NCI-H187 (cell line): ENCODE results near the gene CSF1.
"Not testable (repeated sequence)": the region's sequence is repeated elsewhere in the genome, so short reads cannot be mapped to it uniquely, and the experiment has no call there.

Experiments used
- DNase-seq, 2 experiments: peaks; one replicate each; lab custom pipeline; 2025; lab: John Stamatoyannopoulos, UW

CSF1 gene

DNA sequence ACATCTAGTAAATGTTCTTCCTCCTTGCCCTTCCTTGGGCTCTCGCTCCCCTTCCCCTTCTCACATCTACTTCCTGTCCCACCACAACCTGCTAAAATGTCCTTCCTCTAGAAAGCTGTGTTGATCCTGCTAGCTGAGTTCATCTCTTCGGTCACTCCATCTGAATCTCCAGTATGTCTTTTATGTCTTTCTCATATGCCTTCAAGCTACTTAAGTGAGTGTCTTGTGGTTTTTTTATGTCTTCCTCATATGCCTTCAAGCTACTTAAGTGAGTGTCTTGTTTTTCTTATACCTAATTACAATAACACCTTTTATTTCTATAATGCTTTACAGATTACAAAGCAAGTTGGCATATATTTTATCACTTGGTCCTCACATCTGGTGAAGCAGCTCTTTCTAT lies 33.9 kb downstream of the CSF1 start:
- no peak for DNase-seq

DNA sequence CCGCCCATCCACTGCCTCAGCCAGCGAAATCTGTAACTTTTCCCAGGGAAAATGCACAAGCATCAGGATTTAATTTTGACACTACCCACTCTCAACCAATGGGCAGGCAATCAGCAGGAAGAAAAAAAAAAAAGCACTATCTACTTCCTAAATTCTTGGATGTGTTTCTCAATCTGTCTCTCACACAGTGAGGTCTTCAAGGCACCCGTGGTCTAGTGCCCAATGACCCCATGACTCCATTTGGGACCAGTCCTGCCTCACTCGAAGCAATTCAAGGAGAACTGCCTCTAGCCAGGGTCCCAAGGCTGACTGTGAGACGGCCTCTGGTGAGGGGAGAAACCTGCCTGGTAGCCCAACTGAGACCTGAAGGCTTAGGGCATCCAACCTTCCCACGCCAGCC lies 35.9 kb downstream of the CSF1 start:
- DNase-seq = no peak

DNA sequence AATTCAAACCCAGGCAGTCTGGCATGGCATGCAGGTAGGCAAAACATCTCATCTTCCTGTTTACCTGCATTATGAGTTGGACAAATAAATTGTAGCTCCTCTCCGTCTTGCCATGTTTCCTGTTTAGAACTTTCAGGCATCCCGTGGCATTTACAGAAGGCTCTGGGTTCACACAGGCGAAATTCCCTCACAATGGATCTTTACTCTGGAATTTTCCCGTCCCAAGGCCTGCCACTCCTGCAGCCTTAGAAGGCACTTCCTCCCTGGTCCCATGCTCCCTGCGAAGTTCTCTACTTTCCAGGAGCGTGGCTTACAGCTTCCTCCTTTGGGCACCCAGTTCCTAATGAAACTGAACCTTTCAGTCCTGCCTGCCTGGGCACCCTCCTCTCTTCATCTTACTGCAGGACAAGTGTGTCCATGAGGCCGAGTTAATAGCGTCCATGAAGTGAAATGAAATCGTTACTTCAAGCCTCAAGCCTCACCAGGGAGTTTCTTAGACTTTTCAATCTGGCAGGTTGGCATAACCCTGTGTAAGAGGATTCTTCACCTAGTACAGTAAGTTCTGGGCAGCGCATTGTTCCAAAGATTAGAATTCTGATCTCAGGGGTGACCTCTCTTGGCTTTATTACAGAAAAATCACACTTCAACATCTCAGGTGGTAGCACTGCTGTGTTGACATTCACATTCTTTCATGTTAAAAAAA lies 37.1 kb downstream of the CSF1 start:
- no peak for DNase-seq

DNA sequence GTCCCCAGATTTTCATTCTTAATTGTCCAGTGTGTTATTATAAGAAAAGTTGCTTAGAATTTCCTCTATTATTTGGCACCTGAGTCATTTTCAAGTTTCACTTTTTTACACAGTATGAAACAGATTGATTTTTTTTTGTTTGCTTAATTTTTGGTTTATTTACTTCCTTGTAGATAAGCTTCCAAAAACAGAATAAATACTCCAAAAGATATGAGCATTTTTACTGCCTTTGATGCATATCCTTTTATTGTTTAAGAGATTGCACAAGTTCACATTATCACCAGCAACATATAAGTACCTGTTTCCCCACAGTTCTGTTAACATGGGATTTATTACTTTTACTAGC lies 37.6 kb downstream of the CSF1 start:
- no peak for DNase-seq

DNA sequence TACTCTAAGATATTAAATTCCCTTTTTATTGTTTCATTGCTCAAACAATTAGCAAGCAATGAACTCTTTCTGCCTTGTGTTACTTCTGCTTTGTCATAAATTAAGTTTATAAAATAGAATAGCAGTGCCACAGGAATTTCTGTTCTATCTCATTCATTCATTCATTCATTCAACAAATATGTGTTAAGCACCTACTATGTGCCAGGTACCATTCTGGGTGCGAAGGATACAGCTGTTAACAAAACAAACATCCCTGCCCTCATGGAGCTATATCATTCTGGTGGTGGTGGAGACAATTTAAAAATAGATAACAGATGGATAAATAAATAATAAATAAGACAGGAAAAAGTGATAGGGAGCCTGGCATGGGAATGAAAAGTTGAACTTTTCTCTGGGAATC lies 39.4 kb downstream of the CSF1 start:
- no peak for DNase-seq

DNA sequence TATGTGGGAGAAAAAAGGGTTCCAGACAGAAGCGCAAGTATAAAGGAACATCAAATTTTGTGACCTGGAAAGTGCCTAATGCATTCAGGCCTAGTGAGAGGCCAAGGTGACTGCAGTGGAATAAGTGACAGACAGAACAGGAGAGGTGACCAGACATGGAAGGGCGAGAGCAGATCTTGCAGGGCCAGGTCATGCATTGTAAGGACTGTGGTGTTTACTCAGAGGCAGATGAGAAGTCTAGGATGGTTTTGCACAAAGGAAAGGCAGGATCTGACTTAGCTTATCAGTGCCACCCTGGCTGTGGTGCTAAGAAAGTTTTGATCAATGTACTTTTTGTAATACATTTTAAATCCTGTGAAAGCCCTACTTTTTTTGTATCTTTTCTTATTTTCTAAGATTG lies 39.9 kb downstream of the CSF1 start:
- no peak for DNase-seq

DNA sequence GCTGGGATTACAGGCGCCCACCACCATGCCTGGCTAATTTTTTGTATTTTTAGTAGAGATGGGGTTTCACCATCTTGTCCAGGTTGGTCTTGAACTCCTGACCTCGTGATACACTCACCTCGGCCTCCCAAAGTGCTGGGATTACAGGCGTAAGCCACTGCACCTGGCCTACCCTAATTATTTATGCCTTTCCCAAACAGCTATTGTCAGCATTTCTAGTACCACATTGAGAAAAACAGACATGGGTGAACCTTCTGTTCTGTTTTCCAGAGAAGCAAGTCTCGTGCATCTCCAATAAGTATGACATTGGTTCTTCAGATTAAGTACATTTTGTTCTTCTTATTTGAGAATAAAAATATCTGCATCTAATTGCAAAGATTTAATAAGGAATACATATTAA lies 40.9 kb downstream of the CSF1 start:
- not testable (repeated sequence) for DNase-seq

DNA sequence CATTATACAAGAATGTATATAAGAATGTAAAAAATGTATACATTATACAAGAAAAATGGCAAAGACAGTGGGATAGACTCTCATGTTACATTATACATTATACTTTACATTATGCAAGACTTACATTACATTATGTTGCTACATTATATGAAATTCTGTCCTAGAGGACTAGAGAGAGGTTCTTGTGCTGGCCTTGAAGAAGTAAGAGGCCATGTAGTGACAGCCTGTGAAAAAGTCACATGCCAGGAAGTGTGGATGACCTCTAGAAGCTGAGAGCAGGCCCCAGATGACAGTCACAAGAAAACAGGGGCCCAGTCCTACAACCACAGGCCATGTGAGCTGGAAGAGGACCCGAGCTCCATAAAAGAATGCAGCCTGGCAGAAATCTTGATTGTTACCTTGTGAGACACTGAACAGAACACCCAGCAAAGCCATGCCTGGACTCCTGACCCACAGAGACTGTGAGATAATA lies 43.4 kb downstream of the CSF1 start:
- no peak for DNase-seq

DNA sequence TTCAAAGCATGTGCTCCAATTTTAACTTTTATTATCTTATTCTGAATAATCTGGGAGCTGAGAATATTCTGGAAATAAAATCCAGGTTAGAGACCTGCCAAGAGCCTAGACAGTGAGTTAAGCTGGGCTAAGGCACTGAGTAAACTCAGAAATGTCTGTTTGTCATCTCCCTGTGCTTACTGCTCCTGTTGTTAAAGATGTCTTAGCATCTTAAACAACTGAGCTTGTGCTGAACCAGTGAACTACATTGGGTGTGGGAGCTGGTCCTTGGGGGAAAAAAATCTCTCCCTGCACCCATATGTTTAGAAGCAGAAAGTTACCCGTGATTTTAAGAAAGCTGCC lies 49.0 kb downstream of the CSF1 start:
- no peak for DNase-seq

DNA sequence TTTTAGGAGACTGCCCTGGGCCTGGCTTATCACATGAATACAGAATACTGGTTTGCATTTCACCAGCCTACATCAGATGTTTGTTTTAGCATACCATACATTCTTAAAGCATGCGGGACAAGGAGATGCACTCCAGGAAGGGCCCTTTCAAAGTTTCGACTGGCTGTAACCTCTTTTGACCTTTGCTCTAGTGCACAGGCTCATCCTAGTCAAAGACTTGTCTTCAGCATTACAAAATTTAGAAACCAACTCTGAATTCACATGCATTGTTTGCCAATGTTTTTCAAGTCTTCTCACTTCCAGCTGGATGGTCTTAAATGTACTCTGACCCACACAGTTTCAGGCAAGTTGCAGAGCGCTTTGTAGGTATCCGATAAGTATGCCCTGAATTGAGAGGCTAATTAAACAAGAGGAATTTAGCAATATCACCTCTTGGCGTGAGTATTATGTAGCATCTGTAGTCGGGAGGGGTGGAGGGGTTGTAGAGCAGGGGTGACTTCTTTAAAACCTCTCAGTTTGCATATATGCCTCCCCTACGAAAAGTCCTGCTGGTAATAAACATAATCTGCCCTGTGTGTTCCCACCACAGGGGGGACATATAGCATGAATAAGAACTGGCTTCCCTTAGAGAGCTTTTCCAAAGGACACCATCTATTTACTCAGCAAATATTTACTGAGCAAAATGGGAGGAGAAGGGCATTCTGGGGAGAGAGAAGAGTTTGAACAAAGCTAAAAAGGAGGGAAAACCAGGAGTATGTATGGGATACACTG lies 49.5 kb downstream of the CSF1 start:
- peak; percentile 5 to 14 for DNase-seq

DNA sequence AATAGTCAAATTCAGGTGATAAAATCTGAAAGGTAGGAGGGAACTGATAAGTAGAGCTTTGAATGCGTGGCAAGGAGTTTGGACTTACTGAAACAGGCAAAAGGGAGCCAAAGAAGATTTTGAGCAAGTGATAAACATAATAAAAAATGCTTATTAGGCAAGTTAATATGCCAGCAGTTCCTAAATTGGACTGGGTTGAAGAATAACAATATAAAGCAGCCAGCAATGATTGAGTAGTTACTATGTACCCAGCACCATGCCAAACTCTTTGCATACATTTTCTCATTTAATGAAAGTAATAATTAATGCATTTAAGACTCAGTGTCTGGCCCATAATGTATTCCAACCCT lies 50.1 kb downstream of the CSF1 start:
- DNase-seq = no peak

DNA sequence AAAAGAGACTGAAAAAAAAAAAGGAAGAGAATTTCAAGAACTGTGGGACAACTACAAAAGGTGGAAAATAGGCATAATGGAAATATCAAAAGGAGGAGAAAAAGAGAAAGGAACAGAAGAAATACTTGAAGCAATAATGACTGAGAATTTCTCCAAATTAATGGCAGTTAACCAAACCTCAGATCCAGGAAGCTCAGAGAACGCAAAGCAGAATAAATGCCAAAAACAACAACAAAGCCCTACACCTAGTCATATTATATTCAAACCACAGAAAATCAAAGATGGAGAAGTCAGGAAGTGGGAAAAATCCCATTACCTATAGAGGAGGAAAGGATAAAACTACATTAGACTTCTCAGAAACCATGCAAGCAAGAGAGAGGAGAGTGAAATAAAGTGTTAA lies 53.2 kb downstream of the CSF1 start:
- DNase-seq = no peak

DNA sequence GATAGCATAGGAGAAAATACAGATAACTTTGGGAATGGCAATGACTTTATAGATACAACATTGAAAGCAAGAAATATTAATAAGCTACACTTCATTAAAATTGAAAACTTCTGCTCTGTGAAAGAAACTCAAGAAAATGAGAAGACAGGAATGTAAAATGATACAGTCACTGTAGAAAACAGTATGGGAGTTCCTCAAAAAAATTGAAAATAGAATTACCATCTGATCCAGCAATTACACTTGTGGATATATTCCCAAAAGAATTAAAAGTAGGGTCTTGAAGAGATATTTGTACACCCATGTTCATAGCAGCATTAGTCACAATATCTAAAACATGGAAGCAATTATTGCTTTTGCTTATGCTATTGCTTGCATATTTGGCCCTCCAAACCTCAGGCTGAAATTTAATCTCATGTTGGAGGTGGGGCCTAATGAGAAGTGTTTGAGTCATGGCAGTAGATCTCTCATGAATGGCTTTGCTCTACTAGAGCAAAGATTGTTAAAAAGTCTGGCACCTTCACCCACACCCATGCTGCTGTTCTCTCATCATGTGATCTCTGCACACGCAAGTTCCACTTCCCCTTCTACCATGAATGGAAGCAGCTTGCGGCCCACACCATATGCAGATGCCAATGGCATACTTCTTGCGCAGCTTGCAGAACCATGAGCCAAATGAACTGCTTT lies 58.6 kb downstream of the CSF1 start:
- DNase-seq = no peak

DNA sequence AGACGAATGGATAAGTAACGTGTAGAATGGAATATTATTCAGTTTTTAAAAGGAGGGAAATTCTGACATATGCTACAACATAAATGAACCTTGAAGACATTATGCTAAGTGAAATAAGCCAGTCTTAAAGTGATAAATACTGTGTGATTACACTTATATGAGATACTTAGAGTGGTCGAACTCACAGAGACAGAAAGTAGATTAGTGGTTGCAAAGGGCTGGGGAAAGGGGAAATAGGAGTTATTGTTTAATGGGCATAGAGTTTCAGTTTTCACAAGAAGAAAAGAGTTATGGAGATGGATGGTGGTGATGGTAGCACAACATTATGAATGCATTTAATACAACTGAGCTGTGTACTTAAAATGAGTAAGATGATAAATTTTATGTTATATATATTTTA lies 59.3 kb downstream of the CSF1 start:
- no peak for DNase-seq

DNA sequence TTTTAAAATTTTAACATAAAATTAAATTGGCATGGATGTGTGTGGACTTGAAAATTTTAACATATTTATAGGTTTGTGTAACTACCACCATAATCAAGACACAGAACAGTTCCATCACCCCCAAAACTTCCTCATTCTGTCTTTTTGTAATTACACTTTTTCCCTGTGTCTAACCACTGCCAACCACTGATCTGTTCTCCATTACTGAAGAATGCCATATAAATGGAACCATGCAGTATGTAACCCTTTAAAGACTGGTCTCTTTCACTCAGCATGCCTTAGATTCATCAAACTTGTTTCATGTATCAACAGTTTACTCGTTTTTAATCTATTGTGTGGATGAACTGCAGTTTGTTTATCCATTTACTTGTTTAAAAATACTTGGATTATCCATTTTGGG lies 60.9 kb downstream of the CSF1 start:
- no peak for DNase-seq

DNA sequence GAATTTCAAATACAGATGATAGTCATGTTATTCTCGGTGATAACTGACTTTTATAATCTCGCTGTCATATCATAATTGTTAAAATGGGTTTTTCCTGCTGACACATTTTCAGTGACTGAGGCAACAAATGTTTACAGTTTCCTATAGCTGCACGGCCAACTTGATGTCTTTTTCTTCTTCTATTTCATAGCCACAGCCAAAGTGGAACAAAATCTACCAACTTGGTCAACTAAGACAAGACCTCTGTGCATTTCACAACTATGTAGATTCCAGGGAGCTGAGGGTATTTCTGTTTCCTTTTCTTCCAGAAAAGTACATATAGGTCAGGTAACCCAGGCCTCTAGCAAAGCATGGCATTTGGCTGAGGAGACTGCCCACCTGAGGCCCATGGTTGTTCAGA lies 63.5 kb downstream of the CSF1 start:
- no peak for DNase-seq

DNA sequence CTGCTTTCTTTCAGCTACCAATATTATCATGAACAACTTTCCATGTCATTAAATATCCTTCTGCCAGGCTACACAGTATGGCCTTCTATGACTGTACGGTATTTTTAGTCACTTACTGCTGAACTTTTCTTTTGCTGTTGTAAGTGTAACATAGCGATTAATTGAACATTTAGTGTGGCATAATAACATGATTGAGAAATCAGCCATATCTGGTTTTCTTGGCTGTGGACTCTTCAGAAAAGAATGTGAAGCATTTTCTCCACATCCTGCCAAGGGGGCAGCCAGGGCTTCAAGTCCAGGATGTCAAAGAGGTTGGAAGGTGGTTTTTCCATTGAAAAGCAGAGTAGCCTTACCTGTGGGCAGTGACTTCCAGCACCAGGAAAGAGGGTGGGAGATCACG lies 65.1 kb downstream of the CSF1 start:
- DNase-seq = no peak

DNA sequence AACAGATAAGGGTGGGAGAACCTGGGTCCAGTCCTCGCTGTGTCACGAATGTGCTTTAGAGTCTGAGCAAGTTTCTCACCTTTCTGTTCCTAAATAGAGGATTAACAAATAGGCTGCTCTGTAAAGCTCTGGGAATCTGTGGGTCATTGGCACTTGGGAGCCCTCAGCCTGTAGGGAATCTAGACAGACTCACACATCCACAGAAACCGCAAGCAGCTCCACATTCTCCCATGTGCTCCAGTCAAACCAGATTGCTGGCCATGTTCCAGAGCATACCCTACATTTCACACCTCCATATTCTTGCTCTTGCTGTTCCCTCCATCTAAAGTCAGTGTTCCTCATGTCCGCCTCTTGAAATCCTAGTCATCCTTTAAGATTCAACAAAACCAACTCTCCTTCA lies 66.1 kb downstream of the CSF1 start:
- no peak for DNase-seq

DNA sequence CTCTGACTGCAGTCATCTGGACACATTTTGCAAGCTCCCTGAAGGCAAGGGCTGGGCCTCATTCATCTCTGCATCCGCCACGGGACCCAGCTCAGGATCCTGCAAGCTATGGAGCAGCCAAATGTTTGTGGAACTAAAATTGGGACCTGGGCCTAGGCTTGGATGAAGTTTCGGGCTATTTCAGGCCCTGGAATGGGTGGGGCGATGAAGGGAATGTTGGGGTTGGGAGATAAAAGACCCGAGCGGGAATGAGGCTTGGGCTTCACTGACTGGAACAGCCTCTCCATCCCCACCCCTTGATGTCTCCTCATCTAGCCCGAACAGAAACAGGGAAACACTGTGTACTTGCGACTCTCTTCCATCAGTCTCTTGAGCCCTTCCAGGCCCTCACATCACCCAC lies 66.6 kb downstream of the CSF1 start:
- DNase-seq = no peak

DNA sequence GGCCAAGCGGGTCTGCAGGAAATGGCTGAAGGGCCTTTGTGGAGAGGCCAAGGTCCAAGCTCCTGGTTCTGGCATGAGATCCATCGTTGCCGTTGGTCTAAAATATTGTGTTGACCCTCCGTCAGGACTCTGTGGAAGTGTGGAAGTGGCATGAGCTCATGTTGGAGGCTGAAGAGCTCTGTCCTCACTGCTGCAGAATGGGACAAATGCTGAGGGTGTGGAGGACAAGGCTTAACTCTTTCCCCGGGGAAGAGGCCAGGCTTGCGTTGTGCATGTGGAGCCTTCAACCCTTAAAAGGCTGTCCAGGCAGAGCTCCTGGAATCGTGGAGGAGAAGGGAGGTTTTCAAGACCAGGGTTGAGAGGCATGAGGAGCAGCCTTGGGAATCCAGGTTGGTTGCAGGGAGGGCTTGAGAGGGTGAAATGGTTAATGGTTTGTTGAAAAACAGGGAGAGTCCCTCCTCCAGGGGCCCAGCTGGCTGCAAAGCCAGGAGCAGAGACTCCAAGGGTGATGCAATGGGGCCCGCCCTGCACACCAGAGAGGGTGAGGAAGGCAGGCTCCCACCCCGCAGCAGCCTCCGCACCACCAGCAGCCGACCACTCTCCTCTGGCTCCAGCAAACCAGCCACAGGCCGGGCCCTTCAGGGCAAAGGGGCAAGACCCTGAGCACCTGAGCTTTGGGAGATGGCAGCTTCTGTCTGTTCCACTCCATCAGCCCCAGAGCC lies 67.2 kb downstream of the CSF1 start:
- DNase-seq = no peak

DNA sequence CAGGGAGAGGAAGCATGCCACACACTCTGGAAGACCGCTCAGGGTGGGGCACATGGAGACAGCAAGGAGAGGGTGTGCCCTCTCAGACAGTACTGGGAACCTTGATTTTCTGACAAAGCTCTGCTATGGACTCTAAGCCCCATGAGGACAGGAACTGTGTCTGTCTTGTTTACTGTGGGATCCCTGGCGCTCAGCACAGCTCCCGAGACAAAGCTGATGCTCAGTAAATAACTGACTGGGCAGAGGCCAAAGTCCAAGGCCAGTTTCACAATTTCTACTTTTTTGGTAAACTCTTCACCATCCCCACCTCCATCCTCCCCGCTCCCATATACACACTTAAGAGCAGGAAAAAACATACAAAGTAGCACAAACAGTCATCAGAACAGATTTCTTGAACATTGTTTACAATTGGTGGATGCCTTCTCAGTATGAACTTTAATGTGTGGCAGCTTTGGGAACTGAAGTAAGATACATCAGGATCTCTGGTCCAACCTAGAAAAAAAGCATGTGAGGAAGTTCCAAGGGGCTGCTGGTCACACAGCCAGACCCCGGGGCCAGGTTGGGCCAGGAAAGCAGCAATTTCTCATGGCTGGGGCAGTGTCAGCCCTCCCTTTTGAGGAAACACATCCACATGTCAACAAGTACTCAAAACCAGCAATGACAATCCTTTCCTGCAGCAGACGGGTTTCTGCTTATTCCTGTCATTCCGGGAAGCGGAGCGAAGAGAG lies 68.3 kb downstream of the CSF1 start:
- DNase-seq = no peak

DNA sequence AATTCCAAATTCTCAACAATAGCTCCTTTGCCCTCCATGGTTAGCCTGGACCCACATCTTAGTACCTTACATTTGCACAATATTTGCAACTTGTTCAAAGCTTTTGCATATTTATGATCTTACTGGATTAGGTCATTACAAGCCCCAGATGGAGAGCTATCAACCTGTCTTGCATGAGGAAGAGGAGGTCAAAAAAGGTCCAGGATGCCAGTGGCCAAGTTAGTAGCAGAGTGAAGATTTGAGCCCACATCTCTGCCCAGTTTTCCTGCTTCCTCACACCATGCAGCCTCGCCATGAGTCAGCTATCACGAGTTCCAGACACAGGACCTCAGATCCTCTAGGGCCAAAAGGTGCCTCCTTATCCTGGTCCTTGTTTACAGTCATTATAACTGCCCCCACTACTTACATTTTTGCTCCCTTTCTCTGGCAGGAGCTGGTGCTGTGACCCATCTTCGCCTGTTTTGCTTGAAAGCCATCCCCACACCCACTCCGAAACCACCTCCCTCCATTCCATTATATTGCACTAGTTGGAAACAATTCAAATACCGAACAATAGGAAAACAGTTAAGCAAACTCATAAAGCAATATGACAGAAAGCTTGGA lies 68.9 kb downstream of the CSF1 start:
- DNase-seq = no peak
